ENCODE measurements around the gene GPATCH1. TPM values are rescaled to one million over a fixed set of nuclear protein-coding genes. Genes with fewer than 3 reads are reported as not detected.

The GPATCH1 gene
- polyA plus RNA-seq, 1 donor from 2014 or later: 11.5 TPM

DNA sequence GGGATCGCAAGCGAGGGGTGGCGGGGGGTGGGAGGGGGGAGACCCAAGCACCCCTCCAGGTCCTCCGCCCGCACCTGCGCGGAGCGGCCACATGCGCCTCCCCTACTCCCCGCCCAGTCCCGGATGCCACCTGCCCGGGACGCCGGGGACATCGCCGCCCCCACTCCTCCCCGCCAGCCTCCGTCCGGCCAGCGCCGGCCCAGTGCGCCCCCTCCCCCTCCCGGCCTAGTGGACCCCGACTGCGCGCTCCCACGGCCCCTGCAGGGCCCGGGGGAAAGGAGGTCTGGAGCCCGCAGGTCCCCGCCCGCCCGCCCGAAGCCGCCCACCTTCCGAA, 16.6 kb upstream of the GPATCH1 start:
- Histone ChIP-seq H3F3A (ENCODE audit: insufficient read depth, low read length, poor library complexity, severe bottlenecking) (no peaks in the 10 kb centered on the region), H3K9me3 (ENCODE audit: low read length) (no peaks in the 10 kb centered on the region), H3K27me3 (ENCODE audit: insufficient read depth, low read depth, low read length) (peaks cover 24% of the 10 kb centered on the region), H4K20me1 (ENCODE audit: insufficient read depth) (no peaks in the 10 kb centered on the region), H2AFZ (ENCODE audit: low read depth, low read length) (no peak overlapping the region), H3K79me2 (replicated peaks; ENCODE audit: insufficient read depth, low read length) (no peaks in the 10 kb centered on the region), H3K9ac (ENCODE audit: low read length) (no peak overlapping the region), H3K27ac (ENCODE audit: low read length) (no peak overlapping the region), H3K4me3 (ENCODE audit: low read length) (peak overlapping the region; percentile 64), H3K36me3 (ENCODE audit: insufficient read depth, low read length) (no peaks in the 10 kb centered on the region), H3K4me2 (ENCODE audit: low read length) (no peak overlapping the region), H3K9me2 (ENCODE audit: insufficient read depth, low read length) (no peaks in the 10 kb centered on the region)
- no peak for TF ChIP-seq SMC3 (conservative IDR thresholded peaks at IDR 0.05; ENCODE audit: poor library complexity)
- TF ChIP-seq MXI1 (conservative IDR thresholded peaks at IDR 0.05; ENCODE audit: poor library complexity, severe bottlenecking): no peak
- TF ChIP-seq POLR2AphosphoS5 (IDR thresholded peaks at IDR 0.05): no peak

DNA sequence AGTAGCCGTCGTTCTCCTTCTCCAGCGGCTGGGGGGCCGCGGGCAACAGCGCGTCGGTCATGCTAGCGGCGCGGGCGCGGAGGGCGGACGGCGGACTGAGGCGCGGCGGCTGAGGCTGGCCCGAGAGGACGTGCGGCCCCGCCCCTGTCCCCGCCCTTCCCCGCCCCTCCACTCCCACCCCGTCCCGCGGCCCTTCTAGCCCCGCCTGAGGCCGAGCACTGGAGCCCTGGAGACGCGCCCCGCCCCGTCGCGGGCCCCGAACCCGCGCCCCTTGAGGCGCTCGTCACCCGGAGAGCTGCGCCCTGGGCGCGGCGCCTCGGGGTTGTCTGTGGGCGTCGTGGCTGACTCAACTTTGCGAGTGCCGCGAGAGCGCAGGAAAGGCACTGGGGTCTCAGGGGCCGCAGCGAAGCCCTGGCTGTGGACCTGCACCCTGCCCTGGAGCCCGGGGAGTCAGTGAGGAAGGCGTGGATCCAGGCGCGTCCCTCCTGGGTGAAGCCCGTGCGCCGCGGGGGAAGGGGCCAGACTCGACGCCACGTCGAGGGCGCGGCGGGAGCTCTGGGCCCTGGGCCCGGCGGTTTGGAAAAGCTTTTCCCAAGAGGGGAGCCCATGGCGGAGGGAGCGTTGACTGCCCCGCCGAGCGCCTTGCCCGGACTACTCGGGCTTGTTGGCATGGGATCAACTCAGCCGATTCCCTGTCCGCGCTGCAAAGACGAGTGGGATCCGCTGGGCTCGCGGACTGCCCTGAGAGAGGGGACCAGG, 16.0 kb upstream of the GPATCH1 start, which contains the start of gene RHPN2:
Gene RHPN2, minus strand, starts transcription at position 97 of the 759 bp plus-strand sequence. Its CDS starts 36 bp downstream, at position 61.
- Histone ChIP-seq H3K27me3 (ENCODE audit: insufficient read depth, low read depth, low read length) (peaks cover 24% of the 10 kb centered on the region), H2AFZ (ENCODE audit: low read depth, low read length) (no peak within 1 kb of the TSS), H3K4me3 (ENCODE audit: low read length) (peak within 1 kb of the TSS; percentile 64), H3K9me3 (ENCODE audit: low read length) (no peaks in the 10 kb centered on the region), H3K79me2 (replicated peaks; ENCODE audit: insufficient read depth, low read length) (no peaks in the 10 kb centered on the region), H3K27ac (ENCODE audit: low read length) (no peak within 1 kb of the TSS), H3K9me2 (ENCODE audit: insufficient read depth, low read length) (no peaks in the 10 kb centered on the region), H3F3A (ENCODE audit: insufficient read depth, low read length, poor library complexity, severe bottlenecking) (no peaks in the 10 kb centered on the region), H3K4me2 (ENCODE audit: low read length) (no peak within 1 kb of the TSS), H4K20me1 (ENCODE audit: insufficient read depth) (no peaks in the 10 kb centered on the region), H3K36me3 (ENCODE audit: insufficient read depth, low read length) (no peaks in the 10 kb centered on the region), H3K9ac (ENCODE audit: low read length) (no peak within 1 kb of the TSS)
- TF ChIP-seq POLR2AphosphoS5 (IDR thresholded peaks at IDR 0.05): no peak
- TF ChIP-seq, protein P1, sequence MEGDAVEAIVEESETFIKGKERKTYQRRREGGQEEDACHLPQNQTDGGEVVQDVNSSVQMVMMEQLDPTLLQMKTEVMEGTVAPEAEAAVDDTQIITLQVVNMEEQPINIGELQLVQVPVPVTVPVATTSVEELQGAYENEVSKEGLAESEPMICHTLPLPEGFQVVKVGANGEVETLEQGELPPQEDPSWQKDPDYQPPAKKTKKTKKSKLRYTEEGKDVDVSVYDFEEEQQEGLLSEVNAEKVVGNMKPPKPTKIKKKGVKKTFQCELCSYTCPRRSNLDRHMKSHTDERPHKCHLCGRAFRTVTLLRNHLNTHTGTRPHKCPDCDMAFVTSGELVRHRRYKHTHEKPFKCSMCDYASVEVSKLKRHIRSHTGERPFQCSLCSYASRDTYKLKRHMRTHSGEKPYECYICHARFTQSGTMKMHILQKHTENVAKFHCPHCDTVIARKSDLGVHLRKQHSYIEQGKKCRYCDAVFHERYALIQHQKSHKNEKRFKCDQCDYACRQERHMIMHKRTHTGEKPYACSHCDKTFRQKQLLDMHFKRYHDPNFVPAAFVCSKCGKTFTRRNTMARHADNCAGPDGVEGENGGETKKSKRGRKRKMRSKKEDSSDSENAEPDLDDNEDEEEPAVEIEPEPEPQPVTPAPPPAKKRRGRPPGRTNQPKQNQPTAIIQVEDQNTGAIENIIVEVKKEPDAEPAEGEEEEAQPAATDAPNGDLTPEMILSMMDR (IDR thresholded peaks at IDR 0.05; ENCODE audit: poor library complexity, severe bottlenecking): no peak
- TF ChIP-seq RAD21 (conservative IDR thresholded peaks at IDR 0.05): no peak
- no peak for TF ChIP-seq EP300 (conservative IDR thresholded peaks at IDR 0.05; ENCODE audit: poor library complexity, severe bottlenecking)
- TF ChIP-seq EZH2 (IDR thresholded peaks at IDR 0.05; ENCODE audit: borderline replicate concordance, insufficient read depth, low read length, poor library complexity, severe bottlenecking): no peak

- H4K20me1 ChIP-seq (ENCODE audit: insufficient read depth): no peaks in the 10 kb centered on the region
- no peaks in the 10 kb centered on the region for H3F3A ChIP-seq (ENCODE audit: insufficient read depth, low read length, poor library complexity, severe bottlenecking)
- no peak overlapping the region for H3K9ac ChIP-seq (ENCODE audit: low read length)
- H3K4me3 ChIP-seq (ENCODE audit: low read length): no peak overlapping the region
- peaks cover 24% of the 10 kb centered on the region for H3K27me3 ChIP-seq (ENCODE audit: insufficient read depth, low read depth, low read length)
- no peak overlapping the region for H3K4me2 ChIP-seq (ENCODE audit: low read length)
- H3K9me3 ChIP-seq (ENCODE audit: low read length): no peaks in the 10 kb centered on the region
- TF ChIP-seq EZH2 (IDR thresholded peaks at IDR 0.05; ENCODE audit: borderline replicate concordance, insufficient read depth, low read length, poor library complexity, severe bottlenecking) (no peak), POLR2AphosphoS5 (IDR thresholded peaks at IDR 0.05) (no peak), EP300 (conservative IDR thresholded peaks at IDR 0.05; ENCODE audit: poor library complexity, severe bottlenecking) (no peak), RAD21 (conservative IDR thresholded peaks at IDR 0.05) (no peak), REST (IDR thresholded peaks at IDR 0.05; ENCODE audit: borderline replicate concordance) (no peak), SMC3 (conservative IDR thresholded peaks at IDR 0.05; ENCODE audit: poor library complexity) (no peak), MXI1 (conservative IDR thresholded peaks at IDR 0.05; ENCODE audit: poor library complexity, severe bottlenecking) (no peak), TAF1 (IDR thresholded peaks at IDR 0.05; ENCODE audit: low read depth) (no peak)
- TF ChIP-seq, protein P1 (IDR thresholded peaks at IDR 0.05; ENCODE audit: poor library complexity, severe bottlenecking): no peak
- H2AFZ ChIP-seq (ENCODE audit: low read depth, low read length): no peak overlapping the region
- no peaks in the 10 kb centered on the region for H3K9me2 ChIP-seq (ENCODE audit: insufficient read depth, low read length)
- H3K36me3 ChIP-seq (ENCODE audit: insufficient read depth, low read length): no peaks in the 10 kb centered on the region
- H3K27ac ChIP-seq (ENCODE audit: low read length): no peak overlapping the region
- no peaks in the 10 kb centered on the region for H3K79me2 ChIP-seq (replicated peaks; ENCODE audit: insufficient read depth, low read length)
These were observed 14.4 kb upstream of the GPATCH1 start for GRCh38 chr19:33066543-33066942.
